Left lobe of liver (tissue), 2 donors: ENCODE results near the gene RAI14. TPM values are rescaled to one million over a fixed set of nuclear protein-coding genes. Genes with fewer than 3 reads are reported as not detected.

Experiments used
- ATAC-seq: fragments of 200-7000 bp; cut with Tn5 transposase; one replicate; pipeline ENCODE4 v1.9.1; 2020; ENCODE audit warnings: mild to moderate bottlenecking, moderate library complexity
- DNase-seq: peaks from one replicate; pipeline ENCODE4 v3.0.0-alpha.2; 2020; ENCODE audit warnings: low spot score
- total RNA-seq: library from RNA; stranded (reverse); gene quantifications from one replicate; pipeline ENCODE4 v1.2.1, GENCODE V29; 2021
- donor health status: DM: no; HTN: no; CAD: no; lungs with moderate emphysema.
- donor health status: DM: no; HTN: yes; CAD: no.

Gene RAI14
- 24.9 TPM for total RNA-seq

- ATAC-seq: peak; percentile 95
- DNase-seq: peak; percentile 91
Measured at GRCh38 chr5:34656001-34656699, at the start of gene RAI14. Gene RAI14, plus strand, starts transcription at chr5:34656328. Its CDS starts 30,592 bp downstream, at chr5:34686920.

- DNase-seq (no peak), ATAC-seq (no peak)
Measured at GRCh38 chr5:34608368-34608767, 47.8 kb upstream of the RAI14 start.

- DNase-seq (no peak), ATAC-seq (no peak)
Measured at GRCh38 chr5:34608859-34609648, 47.1 kb upstream of the RAI14 start.

- DNase-seq: no peak
- ATAC-seq: no peak
Measured at GRCh38 chr5:34609951-34610441, 46.1 kb upstream of the RAI14 start.

GRCh38 chr5:34610546-34610945, 45.6 kb upstream of the RAI14 start:
- ATAC-seq (no peak), DNase-seq (no peak)

- DNase-seq (no peak), ATAC-seq (no peak)
Measured at GRCh38 chr5:34611464-34612415, 44.4 kb upstream of the RAI14 start.

GRCh38 chr5:34616651-34617050, 39.5 kb upstream of the RAI14 start:
- no peak for ATAC-seq

GRCh38 chr5:34618371-34619065, 37.6 kb upstream of the RAI14 start:
- ATAC-seq: no peak
- DNase-seq: no peak

More at GRCh38 chr5:34616651-34617050, 39.5 kb upstream of the RAI14 start:
- DNase-seq: no peak

GRCh38 chr5:34620185-34620584, 35.9 kb upstream of the RAI14 start:
- ATAC-seq: no peak

GRCh38 chr5:34621277-34622097, 34.6 kb upstream of the RAI14 start:
- DNase-seq: no peak
- no peak for ATAC-seq

More at GRCh38 chr5:34620185-34620584, 35.9 kb upstream of the RAI14 start:
- no peak for DNase-seq

- ATAC-seq: no peak
- no peak for DNase-seq
Measured at GRCh38 chr5:34622098-34622400, 34.1 kb upstream of the RAI14 start.

GRCh38 chr5:34624691-34625090, 31.4 kb upstream of the RAI14 start:
- DNase-seq: no peak
- ATAC-seq: no peak

- DNase-seq (no peak), ATAC-seq (no peak)
Measured at GRCh38 chr5:34625246-34625645, 30.9 kb upstream of the RAI14 start.

- no peak for ATAC-seq
- DNase-seq: no peak
Measured at GRCh38 chr5:34626036-34626435, 30.1 kb upstream of the RAI14 start.

- no peak for ATAC-seq
- DNase-seq: no peak
Measured at GRCh38 chr5:34626751-34627150, 29.4 kb upstream of the RAI14 start.

- ATAC-seq: no peak
- DNase-seq: no peak
Measured at GRCh38 chr5:34627794-34628193, 28.3 kb upstream of the RAI14 start.

- DNase-seq (no peak), ATAC-seq (no peak)
Measured at GRCh38 chr5:34628373-34628772, 27.8 kb upstream of the RAI14 start.

- DNase-seq (no peak), ATAC-seq (no peak)
Measured at GRCh38 chr5:34630596-34630995, 25.5 kb upstream of the RAI14 start.

GRCh38 chr5:34632807-34633422, 23.2 kb upstream of the RAI14 start:
- DNase-seq (no peak), ATAC-seq (peak; percentile 59)
